Activated CD8-positive, alpha-beta memory T cell treated with anti-CD3 and anti-CD28 coated beads, Interleukin-2, amount 50 U/mL, for 48 hours (primary cell): ENCODE results near the gene ALS2CL.
"Not testable (repeated sequence)": the region's sequence is repeated elsewhere in the genome, so short reads cannot be mapped to it uniquely, and the experiment has no call there.

ENCODE experiments used
- DNase-seq: peaks from one replicate; pipeline ENCODE4 v3.0.0-alpha.2; 2020

Gene ALS2CL

DNA sequence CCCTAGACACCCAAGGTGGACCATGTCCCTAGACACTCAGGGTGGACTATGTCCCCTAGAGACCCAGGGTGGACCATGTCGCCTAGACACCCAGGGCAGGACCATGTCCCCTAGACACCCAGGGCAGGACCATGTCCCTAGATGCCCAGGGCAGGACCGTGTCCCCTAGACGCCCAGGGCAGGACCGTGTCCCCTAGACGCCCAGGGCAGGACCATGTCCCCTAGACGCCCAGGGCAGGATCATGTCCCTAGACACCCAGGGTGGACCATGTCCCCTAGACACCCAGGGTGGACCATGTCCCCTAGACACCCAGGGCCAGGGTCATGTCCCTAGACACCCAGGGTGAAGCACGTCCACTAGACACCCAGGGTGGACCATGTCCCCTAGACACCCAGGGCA is 10.9 kb upstream of the ALS2CL start:
- not testable (repeated sequence) for DNase-seq

DNA sequence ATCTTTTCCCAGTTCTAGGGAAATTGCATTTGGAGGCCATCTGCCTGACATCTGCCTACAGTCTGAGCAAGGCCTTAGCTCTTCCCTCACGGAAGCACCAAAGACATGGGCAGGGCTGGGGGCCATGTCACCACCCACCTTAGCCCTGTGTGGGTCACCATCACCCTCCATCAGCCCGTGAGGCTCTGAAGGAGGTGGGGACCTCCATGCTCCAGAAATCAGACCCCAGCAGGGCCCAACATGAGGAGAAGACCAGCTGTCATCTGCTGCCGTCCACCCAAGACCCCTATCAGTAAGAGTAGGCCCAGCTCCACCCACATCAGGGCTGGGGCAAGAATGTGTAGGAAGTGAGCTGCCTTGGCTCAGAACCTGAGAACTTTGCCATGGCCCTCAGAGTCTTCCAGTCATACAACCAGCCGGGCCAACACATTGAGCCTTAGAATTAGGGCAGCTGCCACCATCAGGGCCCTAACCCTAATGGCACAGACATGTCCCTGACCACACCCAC is 9.6 kb upstream of the ALS2CL start:
- no peak for DNase-seq

DNA sequence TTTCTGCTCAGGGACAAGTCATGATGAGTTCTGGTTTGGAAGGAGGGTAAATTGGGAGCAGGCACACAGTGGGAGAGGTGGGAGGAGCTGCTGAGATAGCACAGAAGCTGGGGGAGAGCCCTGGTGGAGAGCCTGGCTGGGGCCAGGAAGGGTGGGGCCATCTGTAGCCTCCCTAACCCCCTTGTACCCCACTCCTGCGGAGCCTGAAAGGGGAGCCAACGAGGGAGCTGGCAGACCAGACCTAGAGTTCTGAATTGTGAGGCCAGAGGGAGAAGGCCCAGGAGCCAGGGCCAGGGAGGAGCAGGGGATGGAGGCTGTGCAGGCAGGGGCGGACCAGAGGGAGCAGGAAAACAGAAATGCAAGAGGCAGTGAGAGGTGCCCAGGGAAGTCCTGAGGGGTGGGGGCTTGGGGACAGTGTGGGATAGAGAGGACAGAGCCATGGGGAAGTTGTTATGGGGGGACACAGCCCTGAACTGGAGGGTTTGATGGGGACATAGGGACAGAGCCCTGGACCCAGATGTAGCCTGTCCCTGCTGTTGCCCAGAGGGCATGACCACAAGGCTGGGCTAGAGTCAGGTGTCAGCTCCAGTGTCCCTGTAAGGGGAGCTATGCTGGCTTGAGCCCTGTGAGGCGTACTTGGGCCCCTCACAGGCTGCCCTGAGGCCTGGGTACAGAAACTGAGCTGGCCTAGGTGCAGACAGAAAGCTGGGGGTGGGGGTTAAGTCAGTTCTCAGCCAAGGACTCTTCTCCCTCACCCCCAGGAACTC is 8.9 kb upstream of the ALS2CL start:
- DNase-seq = no peak

DNA sequence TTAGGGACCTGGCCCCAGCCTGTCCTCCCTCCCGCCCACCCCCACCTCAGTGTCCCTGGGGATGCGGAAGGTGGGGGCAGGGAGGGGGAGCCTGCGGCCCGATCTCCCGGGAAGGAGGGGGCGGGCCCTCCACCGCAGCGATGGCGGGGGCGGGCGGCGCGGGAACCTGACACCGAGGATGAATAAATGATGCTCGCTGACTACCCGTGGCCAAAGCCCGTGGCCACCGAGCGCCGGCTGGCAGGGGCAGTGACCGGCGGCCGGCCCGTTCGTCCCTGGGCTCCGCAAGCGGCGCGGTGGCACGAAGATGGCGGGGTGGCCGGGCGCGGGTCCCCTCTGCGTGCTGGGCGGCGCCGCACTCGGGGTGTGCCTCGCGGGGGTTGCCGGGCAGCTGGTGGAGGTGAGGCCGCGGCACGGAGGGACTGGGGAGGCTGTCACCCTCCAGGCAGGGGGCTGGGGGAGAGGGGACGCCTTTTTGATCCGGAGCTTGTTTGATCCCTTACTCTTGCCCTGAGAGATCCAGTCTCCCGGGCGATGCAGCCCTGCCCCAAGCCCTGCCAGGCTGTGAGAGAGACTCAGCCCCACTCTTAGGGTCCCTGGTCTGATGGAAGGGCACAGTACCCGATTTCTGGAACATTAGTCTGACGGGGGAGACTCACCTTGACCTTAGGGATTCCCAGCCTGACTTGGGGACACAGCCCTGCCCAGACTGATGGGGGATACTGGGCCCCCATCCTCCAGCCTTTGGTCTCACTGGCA is 7.9 kb upstream of the ALS2CL start, which contains the start of gene TMIE:
Gene TMIE, plus strand, starts transcription at position 212 of the 759 bp plus-strand sequence. Its CDS starts 96 bp downstream, at position 308.
- DNase-seq = no peak

DNA sequence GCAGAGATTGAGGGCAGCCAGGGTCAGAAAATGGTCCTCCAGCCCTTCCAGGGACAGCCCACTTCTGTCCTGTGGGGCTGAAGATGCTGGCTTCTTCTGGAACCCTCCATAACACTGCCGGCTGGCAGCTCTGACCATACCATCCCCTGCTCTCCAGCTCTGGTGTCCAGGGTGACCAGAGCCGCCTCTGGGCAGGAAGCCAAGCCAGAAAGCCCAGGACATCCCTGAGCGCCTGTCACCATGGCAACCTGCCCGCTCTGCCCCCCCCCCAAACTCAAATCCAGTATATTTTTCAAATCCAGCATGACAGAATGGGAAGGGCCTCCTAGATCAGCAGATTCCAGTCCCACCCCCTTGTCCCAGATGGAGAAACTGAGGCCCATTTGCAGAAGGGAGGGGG is 7.3 kb upstream of the ALS2CL start:
- DNase-seq = no peak

DNA sequence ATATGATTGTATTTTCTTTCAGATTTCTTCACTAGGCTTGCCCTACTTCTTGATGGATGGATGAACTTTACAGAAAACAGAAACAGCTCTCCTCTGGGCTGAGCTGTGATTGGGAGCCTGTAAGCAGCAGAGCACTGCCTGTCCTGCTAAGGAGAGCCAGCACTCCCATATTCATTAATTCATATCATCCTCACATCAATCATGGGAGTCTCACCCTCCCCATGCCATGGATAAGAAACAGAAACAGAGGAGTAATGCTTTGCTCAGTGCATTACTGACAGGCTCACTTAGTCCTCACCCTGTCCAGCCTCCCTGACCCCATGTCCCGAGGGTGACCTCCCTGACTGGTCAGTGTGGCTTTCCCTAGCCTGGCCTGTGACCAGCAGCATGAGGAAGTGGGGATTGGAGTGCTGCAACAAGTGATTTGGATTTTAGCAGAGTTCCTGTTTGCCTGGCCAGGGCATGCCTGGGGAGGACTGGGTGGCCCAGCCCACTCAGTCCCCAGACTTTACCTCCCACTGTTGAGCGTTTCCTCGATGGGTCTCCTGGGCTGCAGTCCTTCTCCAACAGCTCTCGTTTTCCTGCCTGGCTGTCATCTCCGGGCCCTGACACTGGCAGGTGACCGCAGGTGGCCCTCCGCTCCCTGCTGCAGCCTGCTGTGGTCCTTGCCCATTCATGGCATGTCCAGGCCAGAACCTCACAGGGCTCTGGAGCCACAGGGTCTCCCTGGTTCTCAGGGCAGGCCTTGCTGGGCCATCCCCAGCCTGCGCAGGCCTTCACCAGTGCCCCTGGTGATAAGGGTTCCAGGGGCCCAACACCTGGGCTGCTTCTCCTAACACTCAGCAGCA is 6.4 kb upstream of the ALS2CL start:
- DNase-seq = no peak

DNA sequence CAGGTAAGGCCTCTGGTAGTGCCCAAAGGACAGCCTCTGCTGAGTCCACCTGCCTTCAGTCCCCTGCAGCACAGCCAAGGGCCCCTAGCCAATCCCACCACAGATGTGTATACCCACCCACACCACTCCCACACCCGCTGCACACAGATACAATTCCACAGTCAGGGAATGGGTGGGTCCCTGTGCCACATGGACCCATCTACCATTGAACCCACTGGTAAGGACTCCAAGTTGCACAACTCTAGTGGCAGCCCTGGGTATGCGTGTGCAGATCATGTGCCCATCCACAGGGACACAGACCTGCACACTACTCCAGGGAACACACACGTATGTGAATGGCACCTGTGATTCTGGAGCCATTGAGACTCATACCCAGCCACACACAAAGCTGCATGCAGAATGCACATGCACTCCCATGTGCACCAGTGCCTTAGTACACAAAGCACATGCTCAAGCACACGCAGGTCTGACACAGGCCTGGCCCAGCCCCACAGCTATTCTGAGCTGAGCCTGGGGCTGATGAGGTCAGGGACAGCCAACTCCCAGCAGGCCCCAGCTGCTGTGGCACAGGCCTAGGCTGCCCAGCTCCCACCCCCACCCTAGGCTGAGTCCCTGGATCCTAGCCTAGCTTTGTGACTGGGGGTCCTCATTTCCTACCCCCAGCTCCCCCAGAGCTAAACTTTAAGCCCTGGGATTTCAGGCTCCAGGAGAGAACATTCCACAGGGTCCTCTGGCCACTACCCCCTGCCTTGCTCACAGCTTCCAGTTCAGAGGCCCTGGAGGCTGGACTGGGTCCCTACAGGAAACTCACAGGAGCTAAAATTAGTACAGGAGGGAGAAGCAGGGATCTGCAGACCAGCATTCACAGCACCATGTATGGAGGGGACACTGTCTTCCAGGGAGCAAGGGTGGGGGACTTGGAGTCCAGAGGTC is 2.7 kb upstream of the ALS2CL start:
- no peak for DNase-seq

DNA sequence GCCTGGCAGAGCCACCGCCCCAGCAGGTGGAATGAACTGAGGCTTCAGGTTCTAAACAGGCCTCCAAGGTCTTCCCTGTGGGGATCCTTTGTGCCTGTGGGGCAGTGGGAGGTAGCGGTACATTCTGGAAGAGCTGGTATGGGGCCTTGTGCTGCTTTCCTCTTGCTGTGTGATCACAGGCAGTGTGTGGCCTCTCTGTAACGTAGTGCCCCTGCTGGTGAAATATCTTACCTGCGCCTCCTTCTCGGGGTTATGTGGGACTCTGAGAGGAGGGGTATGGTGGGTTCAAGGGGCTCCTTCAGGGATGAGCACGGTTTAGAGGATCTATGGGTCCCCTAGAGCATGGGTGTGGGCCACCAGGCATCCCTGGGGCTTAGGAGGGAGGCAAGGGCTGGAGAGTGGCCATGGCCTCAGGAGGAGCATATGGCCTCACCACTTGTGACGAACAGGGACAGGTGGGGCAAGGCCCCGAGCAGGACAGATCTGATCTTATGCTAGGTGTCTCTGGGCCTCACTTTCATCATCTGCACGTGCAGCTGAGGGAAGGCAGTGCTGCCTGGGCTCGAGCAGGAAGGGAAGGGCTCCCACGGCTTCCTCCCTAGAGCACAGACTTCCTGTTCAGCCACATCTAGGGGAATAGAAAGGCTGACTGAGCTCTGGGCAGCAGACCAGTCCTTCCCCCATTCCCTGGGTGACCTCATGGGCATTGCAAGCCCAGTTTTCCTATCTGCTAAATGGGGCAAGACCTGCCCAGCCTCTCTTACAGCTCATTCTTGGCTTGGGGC is 1.9 kb upstream of the ALS2CL start:
- DNase-seq = peak; percentile 67

DNA sequence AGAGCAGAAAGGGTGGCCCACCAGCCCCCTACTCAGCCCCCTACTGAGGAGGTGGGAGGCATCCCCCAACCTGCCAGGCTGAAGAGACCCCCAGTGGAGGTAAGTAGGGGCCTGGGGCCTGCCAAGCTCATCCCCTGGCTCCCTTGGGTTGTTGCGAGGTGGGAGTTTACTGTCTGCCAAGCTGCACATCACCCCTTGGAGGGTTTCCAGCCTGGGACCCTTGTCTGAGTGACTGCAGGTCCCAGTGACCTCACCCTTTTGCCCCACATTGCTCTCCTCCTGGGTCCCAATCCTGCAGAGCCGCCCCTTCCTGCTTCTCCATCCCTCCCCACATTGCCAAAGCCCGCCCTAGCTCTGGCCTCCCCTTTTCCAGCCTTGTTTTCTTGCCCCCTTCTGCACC is 1.0 kb upstream of the ALS2CL start:
- DNase-seq = no peak

DNA sequence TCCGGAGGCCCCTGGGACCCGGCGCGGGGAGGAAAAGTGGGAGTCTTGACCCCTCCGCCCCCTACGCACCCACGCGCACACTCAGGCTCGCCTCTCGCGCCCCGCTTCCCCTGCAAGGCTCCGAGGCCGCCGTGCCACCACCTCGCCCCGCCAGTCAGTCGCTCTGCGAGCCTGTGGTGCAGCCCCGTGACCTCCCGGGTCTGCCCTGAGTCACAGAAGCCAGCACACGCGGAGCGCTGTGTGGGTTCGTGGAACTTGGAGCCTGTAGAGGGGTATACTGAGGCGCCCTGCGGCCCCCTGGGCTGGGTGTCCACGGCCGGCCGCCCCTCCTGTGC is 380 bp upstream of the ALS2CL start:
- peak; percentile 71 for DNase-seq

DNA sequence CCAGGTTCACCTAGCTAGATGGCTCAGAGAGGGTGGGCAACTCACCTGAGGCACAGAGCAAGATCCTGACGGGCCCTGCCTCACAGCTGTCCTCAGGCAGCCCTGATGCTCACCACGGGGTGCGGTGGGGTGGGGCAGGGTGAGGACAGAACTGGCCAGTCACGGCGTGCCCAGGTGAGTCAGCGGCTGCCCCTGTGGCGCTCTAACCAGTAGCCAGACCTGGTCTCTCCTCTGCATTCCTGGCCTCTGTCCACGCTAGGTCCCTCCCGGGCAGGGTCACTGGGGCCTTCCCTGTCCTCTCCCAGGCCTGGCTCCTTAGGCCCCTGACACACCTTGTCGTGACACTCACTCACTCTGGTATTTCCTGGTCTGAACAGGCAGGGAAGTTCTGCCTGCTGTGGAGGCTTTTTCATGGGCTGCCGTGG is 901 bp downstream of the ALS2CL start:
- DNase-seq = no peak

DNA sequence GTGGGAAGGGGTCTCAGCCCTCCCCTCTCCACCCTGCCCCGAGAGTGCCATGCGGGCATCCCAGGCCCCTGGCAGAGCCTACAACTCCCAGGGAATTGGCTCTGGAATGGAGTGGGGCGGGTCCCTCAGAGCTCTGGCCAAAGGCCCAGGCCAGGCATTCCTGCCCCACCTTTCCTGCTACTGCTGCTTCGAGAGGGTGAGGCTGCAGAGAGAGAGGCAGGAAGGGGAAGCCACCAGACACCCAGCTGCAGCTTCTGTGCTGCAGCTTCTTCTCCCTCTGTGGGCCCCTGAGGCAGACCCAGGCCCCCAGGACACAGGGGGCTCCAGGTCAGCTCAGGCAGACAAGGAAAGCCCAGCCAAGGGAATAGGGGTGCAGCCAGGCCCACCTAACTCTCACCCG is 2.7 kb downstream of the ALS2CL start:
- DNase-seq = no peak

DNA sequence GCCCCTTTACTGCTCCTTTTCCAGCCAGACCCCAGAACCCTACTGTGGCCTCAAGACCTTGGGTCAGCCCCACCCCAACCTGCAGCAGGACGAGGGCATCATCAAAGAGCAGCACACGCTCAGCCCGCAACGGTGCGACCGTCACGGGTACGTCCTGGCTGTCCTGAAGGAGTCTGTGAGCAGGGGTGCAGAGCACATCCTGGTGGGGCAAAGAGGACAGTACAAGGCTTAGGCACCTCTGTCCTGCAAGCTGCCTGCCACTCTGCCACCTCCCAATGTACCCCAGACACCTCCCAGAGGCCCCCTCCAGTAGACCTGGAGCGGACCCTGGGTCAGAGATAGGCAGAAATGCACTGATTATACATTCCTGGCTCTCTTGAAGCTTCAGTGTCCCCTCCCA is 8.0 kb downstream of the ALS2CL start:
- no peak for DNase-seq

DNA sequence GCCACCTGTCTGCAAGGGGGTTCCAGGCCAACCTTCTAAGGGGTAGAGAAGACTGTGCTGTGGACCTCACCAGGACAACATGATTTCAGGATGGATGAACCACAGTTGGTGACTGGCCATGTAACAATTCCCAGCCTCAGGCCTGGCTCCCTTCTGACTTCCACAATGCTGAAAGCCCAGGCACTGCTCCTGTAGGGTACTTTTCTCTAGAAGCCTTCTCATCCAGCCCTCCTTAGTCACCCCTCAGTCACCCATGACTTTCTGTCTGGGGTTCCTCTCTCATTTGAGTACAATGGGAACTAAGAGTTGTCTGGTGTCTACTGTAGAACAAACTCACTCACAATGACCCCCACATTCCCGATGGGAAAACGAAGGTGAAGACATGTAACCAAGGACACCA is 8.6 kb downstream of the ALS2CL start:
- no peak for DNase-seq

DNA sequence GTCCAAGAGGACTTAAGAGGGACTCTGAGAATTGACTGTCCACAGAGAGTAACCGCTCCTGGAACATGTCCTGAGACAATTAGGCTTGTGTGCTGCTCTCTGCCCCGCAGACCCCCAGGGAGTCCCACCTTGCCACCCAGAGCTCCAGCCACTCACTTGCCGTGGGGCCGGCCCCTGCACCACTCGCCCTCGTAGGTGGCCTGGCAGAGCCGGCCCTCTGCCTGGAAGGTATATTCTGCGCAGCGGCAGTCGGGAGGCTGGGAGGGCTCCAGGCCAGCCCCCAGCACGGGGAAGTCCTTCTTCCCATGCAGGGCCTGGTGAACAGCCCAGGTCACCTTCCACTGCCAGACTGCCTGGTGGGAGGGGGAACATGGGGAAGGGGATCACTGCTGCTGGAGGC is 10.5 kb downstream of the ALS2CL start:
- no peak for DNase-seq

DNA sequence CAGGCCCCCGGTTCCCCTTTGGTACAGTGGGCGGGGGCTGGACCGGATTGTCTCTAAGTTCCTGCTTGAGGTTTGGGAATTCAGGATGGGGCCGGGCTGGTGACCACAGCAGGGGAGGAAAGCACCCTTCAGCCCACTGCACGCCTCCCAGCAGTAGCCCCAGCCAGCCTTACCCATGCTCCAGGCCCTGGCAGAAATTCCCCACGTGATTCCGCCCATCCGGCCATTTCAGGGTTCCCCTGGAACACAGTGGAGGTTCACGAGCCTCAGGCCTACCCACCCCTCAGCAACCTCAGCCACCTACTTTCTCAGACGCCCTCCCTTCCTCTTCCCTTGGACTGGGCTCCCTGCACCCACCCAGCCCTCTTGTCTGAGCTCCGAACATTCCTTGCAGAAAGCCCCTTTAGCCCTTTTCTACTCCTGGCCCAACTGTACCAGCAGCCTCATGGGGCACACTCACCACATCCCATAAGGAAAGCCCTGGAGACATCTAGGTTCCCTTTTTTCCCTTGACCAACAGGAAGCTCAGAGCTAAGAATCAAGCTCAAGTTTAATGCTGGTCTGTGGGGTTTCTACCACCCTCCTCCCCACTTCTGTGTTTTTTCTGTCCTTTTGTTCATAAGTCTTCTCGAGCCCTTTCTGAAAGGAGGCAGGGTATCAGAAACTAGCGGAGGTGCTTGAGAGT is 11.5 kb downstream of the ALS2CL start:
- no peak for DNase-seq

DNA sequence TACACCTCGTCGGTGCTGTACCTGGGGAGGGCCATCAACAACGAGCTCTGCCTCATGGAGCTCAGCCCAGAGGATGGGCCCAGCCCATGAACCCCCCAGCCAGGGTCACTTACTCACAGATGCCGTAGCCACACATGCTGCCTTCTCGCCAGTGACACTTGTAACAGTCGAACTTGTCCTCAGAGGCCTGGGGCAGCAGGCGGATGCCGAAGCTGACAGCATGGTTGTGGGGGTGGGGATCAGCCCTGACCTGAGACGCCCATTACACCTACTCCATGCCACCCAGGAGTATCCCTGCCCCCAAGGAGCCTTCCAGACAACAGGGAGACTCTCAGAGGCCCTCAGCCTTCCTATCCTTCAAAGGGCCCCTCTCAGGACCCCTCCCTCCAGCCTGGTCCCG is 12.1 kb downstream of the ALS2CL start:
- no peak for DNase-seq

DNA sequence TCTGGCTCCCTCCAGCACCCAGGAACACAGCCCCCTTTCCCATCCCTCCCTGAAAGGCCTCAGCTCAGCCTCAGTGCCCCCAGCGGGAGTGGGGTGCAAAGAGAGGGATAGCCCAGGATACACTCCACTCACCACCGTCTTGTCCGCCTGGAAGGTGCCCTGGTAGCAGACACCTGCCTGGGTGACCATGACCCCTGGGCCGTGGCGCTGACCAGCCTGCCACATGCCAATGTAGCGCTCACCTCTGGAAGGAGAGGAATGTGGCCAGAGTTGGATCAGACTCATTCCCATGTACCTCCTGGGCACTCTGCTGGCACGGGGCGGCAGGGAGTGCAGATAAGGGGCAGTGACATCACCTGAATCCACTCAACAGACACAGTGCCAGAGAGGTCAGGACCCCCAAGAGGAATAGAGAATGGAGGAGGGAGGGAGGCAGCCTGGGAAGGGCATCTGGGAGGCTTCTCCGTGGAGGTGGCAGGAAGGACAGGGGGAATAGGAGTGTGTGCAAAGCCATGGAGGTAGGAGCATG is 13.1 kb downstream of the ALS2CL start:
- no peak for DNase-seq

DNA sequence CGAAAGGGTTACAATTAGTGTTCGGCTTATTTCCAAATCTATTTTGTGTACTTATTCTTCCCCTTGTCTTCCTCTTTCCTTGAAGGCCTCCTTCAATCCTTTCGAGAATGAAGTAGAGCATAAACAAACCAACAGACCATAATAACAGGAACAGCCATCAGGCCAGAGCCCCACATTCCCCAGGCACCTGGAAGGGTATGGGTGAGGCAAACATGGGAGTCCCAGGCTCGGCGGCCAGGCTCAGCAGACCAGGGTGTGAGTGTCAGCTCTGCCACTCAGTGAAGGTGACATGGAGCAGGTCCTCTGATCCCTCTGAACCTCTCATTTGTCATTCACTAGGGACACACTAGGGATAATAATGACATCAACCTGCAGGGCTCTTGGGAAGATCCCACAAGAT is 13.8 kb downstream of the ALS2CL start:
- DNase-seq = no peak

DNA sequence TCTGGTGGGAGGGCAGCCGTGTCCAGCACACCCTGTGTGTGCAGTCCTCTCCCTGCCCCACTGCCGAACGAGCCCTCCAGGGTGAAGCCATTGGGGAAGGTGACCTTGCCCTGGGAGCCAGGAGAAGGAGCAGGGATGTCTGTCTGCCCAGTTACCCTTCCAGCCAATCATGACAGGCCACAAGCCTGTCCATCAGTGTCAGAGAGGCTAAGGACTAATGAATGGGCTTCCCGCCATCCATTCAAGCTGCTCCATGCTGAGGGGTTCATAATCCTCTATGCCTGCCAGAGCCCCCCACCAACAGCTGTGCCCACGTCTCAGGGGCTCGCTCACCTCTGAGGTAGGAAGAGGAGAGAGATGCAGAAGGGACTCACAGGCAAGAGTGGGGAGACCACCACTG is 15.2 kb downstream of the ALS2CL start:
- no peak for DNase-seq

DNA sequence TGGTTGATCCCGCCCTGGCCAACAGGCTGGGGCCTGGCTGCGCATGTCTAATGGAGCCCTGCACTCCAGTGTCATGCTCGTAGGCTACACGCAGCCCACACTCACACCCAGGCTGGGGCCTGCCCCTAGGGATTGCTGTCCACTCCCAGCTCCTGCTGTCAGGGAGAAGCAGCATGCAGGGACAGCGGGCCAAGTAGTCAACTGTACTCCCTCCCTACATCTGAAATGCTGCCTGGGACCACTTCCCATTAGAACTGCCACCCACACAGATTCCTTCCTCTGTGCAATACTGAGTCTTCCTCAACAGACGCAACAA is 16.1 kb downstream of the ALS2CL start:
- DNase-seq = no peak
